Suppressor macrophage (primary cell): ENCODE data around the gene FABP7.
"Not testable (repeated sequence)": the region's sequence is repeated elsewhere in the genome, so short reads cannot be mapped to it uniquely, and the experiment has no call there.

Experiments
- DNase-seq, 4 experiments: peaks; one replicate each; pipeline ENCODE4 v3.0.0-alpha.2; 2020 to 2022
- total RNA-seq, 17 experiments: gene quantifications; one replicate each; lab custom pipeline; 2026; ENCODE audit warnings: mixed read lengths in 6 of 17, inconsistent platforms in 3 of 17; lab: John Stamatoyannopoulos, UW

The FABP7 gene
- total RNA-seq = 0 to 0.77 (median 0) reads per million in 17 experiments

GRCh38 chr6:122779667-122780066 is at the start of gene FABP7:
TSS of gene FABP7 (plus strand) at chr6:122779716. CDS start at chr6:122779795, 79 bp downstream.
- DNase-seq = no peak

GRCh38 chr6:122730334-122730733 is 49.2 kb upstream of the FABP7 start:
- DNase-seq = no peak

- peak; percentile 49 to 69 (median 62) for DNase-seq
These were observed 48.6 kb upstream of the FABP7 start for GRCh38 chr6:122730775-122731386.

- DNase-seq = no peak
These were observed 46.3 kb upstream of the FABP7 start for GRCh38 chr6:122733259-122733658.

GRCh38 chr6:122734529-122735395 is 44.8 kb upstream of the FABP7 start:
- DNase-seq = no peak

- DNase-seq = no peak
These were observed 43.9 kb upstream of the FABP7 start for GRCh38 chr6:122735582-122735981.

- no peak for DNase-seq
These were observed 43.4 kb upstream of the FABP7 start for GRCh38 chr6:122736163-122736562.

- no peak for DNase-seq
These were observed 42.9 kb upstream of the FABP7 start for GRCh38 chr6:122736616-122737015.

GRCh38 chr6:122740091-122740490 is 39.4 kb upstream of the FABP7 start:
- no peak for DNase-seq

GRCh38 chr6:122740936-122741335 is 38.6 kb upstream of the FABP7 start:
- DNase-seq = no peak

- peak in 3 of 4 experiments; percentile 15 to 27 (median 24) for DNase-seq
These were observed 35.3 kb upstream of the FABP7 start for GRCh38 chr6:122744247-122744646.

- not testable (repeated sequence) for DNase-seq
These were observed 34.7 kb upstream of the FABP7 start for GRCh38 chr6:122744856-122745255.

- no peak for DNase-seq
These were observed 32.8 kb upstream of the FABP7 start for GRCh38 chr6:122746688-122747087.

- peak; percentile 13 to 56 (median 50) for DNase-seq
These were observed 31.9 kb upstream of the FABP7 start for GRCh38 chr6:122747573-122747972.

GRCh38 chr6:122748945-122749344 is 30.6 kb upstream of the FABP7 start:
- not testable (repeated sequence) for DNase-seq

- DNase-seq = no peak
These were observed 30.0 kb upstream of the FABP7 start for GRCh38 chr6:122749451-122750050.

GRCh38 chr6:122751326-122751725 is 28.2 kb upstream of the FABP7 start:
- no peak for DNase-seq

GRCh38 chr6:122752459-122752858 is 27.1 kb upstream of the FABP7 start:
- no peak for DNase-seq

GRCh38 chr6:122753000-122753687 is 26.4 kb upstream of the FABP7 start:
- no peak for DNase-seq

- no peak for DNase-seq
These were observed 25.8 kb upstream of the FABP7 start for GRCh38 chr6:122753688-122754056.

GRCh38 chr6:122754191-122754731 is 25.3 kb upstream of the FABP7 start:
- DNase-seq = peak; percentile 11 to 45 (median 20)

GRCh38 chr6:122755901-122756300 is 23.6 kb upstream of the FABP7 start:
- DNase-seq = no peak

- DNase-seq = peak; percentile 8 to 53 (median 40)
These were observed 20.6 kb upstream of the FABP7 start for GRCh38 chr6:122758927-122759334.
